K562 (cell line): ENCODE results near the gene ODC1. TPM values are rescaled to one million over a fixed set of nuclear protein-coding genes. Genes with fewer than 3 reads are reported as not detected.

Experiments used
- ATAC-seq: fragments of 200-7000 bp; cut with Tn5 transposase; 3 replicates; pipeline ENCODE4 v1.9.1; 2020; ENCODE audit warnings: moderate library complexity
- BruUV-seq: library from RNA; stranded (reverse); fragments of 400-500 nt; replicated peaks from 2 replicates; lab custom pipeline; 2021; lab: Mats Ljungman, UMichigan
- CTCF ChIA-PET: fragments of 300-600 bp; formaldehyde crosslinking; extraction: SDS; loops from one replicate; lab custom pipeline; 2021; ENCODE audit warnings: low intra/inter-chr PET ratio; lab: Yijun Ruan, JAX
- POLR2A ChIA-PET: fragments of 300-600, 350-650 bp; sonication (Branson Sonifier 250); formaldehyde crosslinking; extraction: SDS; loops from one replicate; lab custom pipeline; 2021; ENCODE audit warnings: antibody characterized with exemption, inconsistent platforms; lab: Yijun Ruan, JAX
- DNase-seq, 4 experiments: peaks; one replicate each; pipeline versions ENCODE4 v3.0.0 to v3.0.0-alpha.2; 2011 to 2018; ENCODE audit warnings: low spot score in 3 of 4, mixed read lengths in 3 of 4; ENCODE audit errors: extremely low read depth in 1 of 4
- FAIRE-seq: peaks from 2 replicates; lab custom pipeline; 2011; peaks lifted over from hg19 to GRCh38; lab: Jason Lieb, UNC
- H2AFZ ChIP-seq: 2 replicates; pipeline ENCODE4 v1.6.0; 2011; ENCODE audit warnings: low read depth, low read length, control low read depth, inconsistent platforms
- H3K27ac ChIP-seq: fragments of 200-600 bp; 3 replicates; pipeline ENCODE4 v1.8.0; 2011; ENCODE audit warnings: low read depth, mild to moderate bottlenecking, control low read depth, inconsistent platforms, low read length, moderate library complexity, mixed read lengths; ENCODE audit errors: extremely low read depth
- H3K27me3 ChIP-seq, 2 experiments: fragments of 300-600 bp in 1 of 2; 2 replicates in 1 of 2; 3 replicates in 1 of 2; pipeline versions ENCODE4 v1.6.0 to v1.8.0; 2011; ENCODE audit warnings: inconsistent platforms in 2 of 2, low read length in 2 of 2, mild to moderate bottlenecking in 1 of 2, mixed read lengths in 1 of 2, moderate library complexity in 1 of 2; ENCODE audit not compliant: control insufficient read depth in 2 of 2, insufficient read depth in 2 of 2
- H3K36me3 ChIP-seq: fragments of 300-600 bp; 3 replicates; pipeline ENCODE4 v1.8.0; 2011; ENCODE audit warnings: mild to moderate bottlenecking, low read length, inconsistent platforms; ENCODE audit not compliant: control insufficient read depth, insufficient read depth
- H3K4me1 ChIP-seq, 2 experiments: fragments of 200-600 bp in 1 of 2; replicated peaks in 1 of 2; 2 replicates in 1 of 2; 3 replicates in 1 of 2; pipeline versions ENCODE4 v1.5.1 to v1.8.0; 2011; ENCODE audit warnings: inconsistent platforms in 2 of 2, low read length in 2 of 2, mild to moderate bottlenecking in 1 of 2, mixed read lengths in 1 of 2, moderate library complexity in 1 of 2; ENCODE audit not compliant: control insufficient read depth in 2 of 2, insufficient read depth in 2 of 2
- H3K4me2 ChIP-seq: 2 replicates; pipeline ENCODE4 v1.6.1; 2011; ENCODE audit warnings: low read length, control low read depth, inconsistent platforms, mixed read lengths; ENCODE audit not compliant: insufficient read depth
- H3K4me3 ChIP-seq: fragments of 200-600 bp; sonication (generic), shearing (Covaris generic); 2 replicates; pipeline ENCODE4 v1.5.1; 2016; ENCODE audit warnings: control low read depth, inconsistent platforms
- H3K79me2 ChIP-seq: fragments of 200-600 bp; 3 replicates; pipeline ENCODE4 v1.8.0; 2011; ENCODE audit warnings: low read length, inconsistent platforms; ENCODE audit not compliant: control insufficient read depth, insufficient read depth
- H3K9ac ChIP-seq, 2 experiments: 2 replicates each; pipeline versions ENCODE4 v1.6.0 to v1.6.1; 2011; ENCODE audit warnings: low read depth in 2 of 2, low read length in 2 of 2, control low read depth in 1 of 2, inconsistent platforms in 1 of 2, mild to moderate bottlenecking in 1 of 2, mixed read lengths in 1 of 2; ENCODE audit not compliant: insufficient read depth in 1 of 2
- H3K9me1 ChIP-seq: one replicate; pipeline ENCODE4 v1.6.0; 2011; ENCODE audit warnings: inconsistent platforms, mild to moderate bottlenecking, low read length, moderate library complexity; ENCODE audit not compliant: control insufficient read depth, insufficient read depth
- H3K9me3 ChIP-seq: replicated peaks from 2 replicates; pipeline ENCODE4 v1.5.1; 2011; ENCODE audit warnings: low read depth, low read length, inconsistent platforms; ENCODE audit not compliant: control insufficient read depth, insufficient read depth
- H4K20me1 ChIP-seq: replicated peaks from 2 replicates; pipeline ENCODE4 v1.6.1; 2011; ENCODE audit warnings: low read length, inconsistent platforms, mixed read lengths; ENCODE audit not compliant: control insufficient read depth, insufficient read depth
- BCOR ChIP-seq: fragments of 450-650 bp; IDR thresholded peaks from 2 replicates; pipeline ENCODE4 v1.6.1; 2016
- CEBPB ChIP-seq: fragments of 450-650 bp; IDR thresholded peaks from 2 replicates; pipeline ENCODE4 v1.6.1; 2016; ENCODE audit warnings: missing genetic modification characterization, missing compliant biosample characterization
- FOXA1 ChIP-seq: fragments of 450-650 bp; IDR thresholded peaks from 2 replicates; pipeline ENCODE4 v1.6.1; 2016; ENCODE audit warnings: mild to moderate bottlenecking, borderline replicate concordance
- HDAC1 ChIP-seq, 2 experiments: fragments of 450-650 bp; IDR thresholded peaks; 2 replicates each; pipeline ENCODE4 v1.6.1; 2016 to 2017; ENCODE audit warnings: inconsistent platforms in 1 of 2, mild to moderate bottlenecking in 1 of 2, moderate library complexity in 1 of 2
- PPARD ChIP-seq: fragments of 250-450 bp; sonication (Bioruptor Pico); IDR thresholded peaks from 2 replicates; pipeline ENCODE4 v1.8.0; 2022; ENCODE audit warnings: inconsistent platforms, mild to moderate bottlenecking, moderate library complexity
- RBM25 ChIP-seq: fragments of 200-400 bp; formaldehyde crosslinking; IDR thresholded peaks from 2 replicates; pipeline ENCODE4 v1.6.1; 2018; ENCODE audit warnings: low read length, low read depth, moderate library complexity; ENCODE audit not compliant: severe bottlenecking
- RCOR1 ChIP-seq, 2 experiments: IDR thresholded peaks; 2 replicates each; pipeline ENCODE4 v1.6.1; 2012; ENCODE audit warnings: low read depth in 2 of 2, low read length in 2 of 2, borderline replicate concordance in 1 of 2, improper control_type of control experiment in 1 of 2
- SMARCC2 ChIP-seq: fragments of 450-650 bp; IDR thresholded peaks from 2 replicates; pipeline ENCODE4 v1.6.1; 2017; ENCODE audit warnings: antibody characterized with exemption, moderate library complexity, mild to moderate bottlenecking, low read depth
- ZKSCAN1 ChIP-seq: fragments of 150-350 bp; IDR thresholded peaks from 2 replicates; pipeline ENCODE4 v1.6.1; 2016; ENCODE audit warnings: low read depth, low read length
- ZNF668 ChIP-seq: fragments of 250-450 bp; sonication (Bioruptor Pico); IDR thresholded peaks from 2 replicates; pipeline ENCODE4 v1.8.0; 2022; ENCODE audit warnings: mild to moderate bottlenecking, inconsistent platforms
- WGBS: fragments of 100-300 bp; shearing (Covaris generic); methylation state at CpG from one replicate; pipeline ENCODE4 v1.1.6; 2016; ENCODE audit warnings: low coverage, mixed read lengths; ENCODE audit not compliant: insufficient coverage; ENCODE audit errors: missing lambda C conversion rate; 5-methylcytosine and 5-hydroxymethylcytosine counted together
- in situ Hi-C: fragments of 300-500 bp; cut with MboI; formaldehyde crosslinking; loops from 4 replicates; pipeline ENCODE4 v1.15.0; 2018; ENCODE audit warnings: inconsistent platforms, mixed read lengths
- intact Hi-C: fragments of 100-400 bp; cut with micrococcal nuclease; formaldehyde crosslinking; loops from 2 replicates; pipeline ENCODE4 v1.14.2; 2022
- polyA plus RNA-seq, 8 experiments: library from polyadenylated mRNA; depleted of rRNA in 4 of 8; stranded (reverse) in 5 of 8; unstranded in 3 of 8; fragments of >200 nt; fragmentation: Nextera tagmentation in 2 of 8; fragmentation: Illumina TruSeq in 1 of 8; extraction: Ambion mirVana in 2 of 8; extraction: Trizol in 1 of 8; gene quantifications; 2 replicates each; pipeline versions ENCODE4 v1.2.1 to v1.2.3, GENCODE V29; 2011 to 2014; ENCODE audit warnings: inconsistent platforms in 1 of 8, missing spikeins in 1 of 8
- total RNA-seq, 7 experiments: library from RNA; depleted of rRNA in 6 of 7; stranded (reverse); fragments of >200 nt in 6 of 7; fragmentation: Illumina TruSeq in 2 of 7; extraction: Trizol in 2 of 7; gene quantifications; 2 replicates each; pipeline versions ENCODE4 v1.2.1 to v1.2.3, GENCODE V29; 2011 to 2021; ENCODE audit warnings: low replicate concordance in 1 of 7

ODC1 gene
- total and polyA plus RNA-seq, 9 of the 15 experiments (the other 6 are each of a cell fraction or from before 2014, with no cell fraction given) = 142 to 563 (median 457) TPM

- CTCF ChIA-PET = no interaction called here
- FAIRE-seq (peak; percentile 52), ATAC-seq (no peak), DNase-seq (no peak)
- H3K9me1 ChIP-seq = no peaks in the 10 kb centered on the region
- POLR2A ChIA-PET = interaction anchor here (0.6 kb wide), 1 partner anchor 63 kb away, joined by 3 read pairs; no protein-coding TSS in a partner anchor
- no peaks in the 10 kb centered on the region for H4K20me1 ChIP-seq
- H3K4me1 ChIP-seq = peaks cover 9 to 43% of the 10 kb centered on the region in 2 experiments
- H3K36me3 ChIP-seq = peaks cover 4% of the 10 kb centered on the region; the same call in 1 of the 3 replicates
- TF ChIP-seq PPARD = no peak
- TF ChIP-seq HDAC1 (IDR thresholded peaks at IDR 0.05) = no peak
- TF ChIP-seq CEBPB = no peak
- TF ChIP-seq BCOR = peak; percentile 60; the same call in 1 of the 2 replicates
- 0 out of 4 replicates have a peak, but pooled peaks of 1 of the 2 experiments have one; percentile 30 for TF ChIP-seq RCOR1 (IDR thresholded peaks at IDR 0.05; ENCODE audit: borderline replicate concordance in 1 of 2, low read depth in 2 of 2, low read length in 2 of 2)
- no peak for TF ChIP-seq ZNF668 (CRISPR knock-in tag)
- 0 out of 2 replicates have a peak, but pooled peaks have one; percentile 34 for TF ChIP-seq ZKSCAN1
- TF ChIP-seq FOXA1 = no peak
- no peak for TF ChIP-seq SMARCC2
- peak; percentile 93 for TF ChIP-seq RBM25
- intact Hi-C loops (loop anchor here (10.0 kb wide), 1 partner anchor 626 kb away; no protein-coding TSS in a partner anchor), in situ Hi-C loops (loop anchor here (10.0 kb wide), 1 partner anchor 636 kb away; no protein-coding TSS in a partner anchor)
- no peak overlapping the region for H2AFZ ChIP-seq
- no peak overlapping the region for H3K27ac ChIP-seq
- H3K4me3 ChIP-seq = no peak overlapping the region
- no TSS peak for BruUV-seq
- 39% methylated on average over 8 of the region's 8 CpGs for WGBS
- H3K9ac ChIP-seq = no peak overlapping the region
- H3K4me2 ChIP-seq = no peak overlapping the region
- H3K79me2 ChIP-seq = no peaks in the 10 kb centered on the region
- no peaks in the 10 kb centered on the region for H3K27me3 ChIP-seq
- no peaks in the 10 kb centered on the region for H3K9me3 ChIP-seq
Observed at GRCh38 chr2:10430886-10431622, 17.1 kb downstream of the ODC1 start.
